Kidney (tissue), 14 donors: Measurements from ENCODE around the gene UTS2B. TPM values are rescaled to one million over a fixed set of nuclear protein-coding genes. Genes with fewer than 3 reads are reported as not detected.
"Not testable (repeated sequence)": the region's sequence is repeated elsewhere in the genome, so short reads cannot be mapped to it uniquely, and the experiment has no call there.

Experiments
- DNase-seq, 5 donors: peaks; one replicate each; pipeline ENCODE4 v3.0.0-alpha.2; 2013 to 2020
- FAIRE-seq: peaks from 2 replicates; lab custom pipeline; 2012; peaks lifted over from hg19 to GRCh38; lab: Jason Lieb, UNC
- H3K27ac ChIP-seq, 2 donors: one replicate each; pipeline ENCODE4 v1.7.0; 2013; ENCODE audit warnings: low read depth in 2 of 2, low read length in 2 of 2, inconsistent platforms in 1 of 2
- H3K27me3 ChIP-seq: one replicate; pipeline ENCODE4 v1.7.1; 2013; ENCODE audit warnings: low read length, inconsistent platforms; ENCODE audit not compliant: control insufficient read depth, insufficient read depth
- H3K36me3 ChIP-seq, 3 donors: one replicate each; pipeline versions ENCODE4 v1.7.0 to v1.7.1; 2013; ENCODE audit warnings: low read length in 3 of 3, control low read depth in 1 of 3, inconsistent platforms in 1 of 3; ENCODE audit not compliant: insufficient read depth in 3 of 3, control insufficient read depth in 2 of 3
- H3K4me1 ChIP-seq, 3 donors: one replicate each; pipeline versions ENCODE4 v1.7.0 to v1.7.1; 2013; ENCODE audit warnings: low read length in 3 of 3, inconsistent platforms in 1 of 3, low read depth in 1 of 3; ENCODE audit not compliant: control insufficient read depth in 2 of 3, insufficient read depth in 2 of 3
- H3K4me3 ChIP-seq, 3 donors: one replicate each; pipeline versions ENCODE4 v1.7.0 to v1.8.1; 2013; ENCODE audit warnings: low read length in 3 of 3, control low read depth in 1 of 3, inconsistent platforms in 1 of 3
- H3K9ac ChIP-seq, 3 donors: one replicate each; pipeline versions ENCODE4 v1.7.0 to v1.7.1; 2013; ENCODE audit warnings: low read length in 3 of 3, control low read depth in 1 of 3, inconsistent platforms in 1 of 3
- H3K9me3 ChIP-seq, 3 donors: one replicate each; pipeline versions ENCODE4 v1.7.0 to v1.7.1; 2013; ENCODE audit warnings: low read length in 3 of 3, control low read depth in 1 of 3, inconsistent platforms in 1 of 3; ENCODE audit not compliant: control insufficient read depth in 2 of 3, insufficient read depth in 1 of 3
- CTCF ChIP-seq: IDR thresholded peaks from 3 replicates; pipeline ENCODE4 v1.5.1; 2012; ENCODE audit warnings: mild to moderate bottlenecking, moderate library complexity, borderline replicate concordance; ENCODE audit not compliant: insufficient read depth; ENCODE audit errors: extremely low read depth
- intact Hi-C: fragments of 100-400 bp; cut with DNase I; formaldehyde crosslinking; loops from one replicate; pipeline ENCODE4 v1.11.1; 2022
- polyA plus RNA-seq: library from polyadenylated mRNA; stranded (reverse); fragments of 350-450 nt; fragmentation: Illumina TruSeq; extraction: RNeasy Lipid Tissue Mini Kit (QIAGEN cat#74804); gene quantifications from one replicate; pipeline ENCODE4 v1.2.3, GENCODE V29; 2014; ENCODE audit warnings: low read depth, low replicate concordance; ENCODE audit not compliant: insufficient read depth
- total RNA-seq: library from RNA; stranded (reverse); fragmentation: NEBNext Ultra II Directional; extraction: Animal tissue kit (Norgen Biotek cat#: 25700); gene quantifications from one replicate; pipeline ENCODE4 v1.2.1, GENCODE V29; 2021
- donor health status: control.
- donor health status: control.
- donor health status: control.
- donor health status: control.
- donor health status: control.
- donor health status: DM: yes; HTN: yes; CAD: no.
- donor health status: Normal renal cell carcinoma (clear cell type).

Gene UTS2B
- total and polyA plus RNA-seq, 2 donors from 2014 or later = 0.41 TPM; not detected in 1

DNA sequence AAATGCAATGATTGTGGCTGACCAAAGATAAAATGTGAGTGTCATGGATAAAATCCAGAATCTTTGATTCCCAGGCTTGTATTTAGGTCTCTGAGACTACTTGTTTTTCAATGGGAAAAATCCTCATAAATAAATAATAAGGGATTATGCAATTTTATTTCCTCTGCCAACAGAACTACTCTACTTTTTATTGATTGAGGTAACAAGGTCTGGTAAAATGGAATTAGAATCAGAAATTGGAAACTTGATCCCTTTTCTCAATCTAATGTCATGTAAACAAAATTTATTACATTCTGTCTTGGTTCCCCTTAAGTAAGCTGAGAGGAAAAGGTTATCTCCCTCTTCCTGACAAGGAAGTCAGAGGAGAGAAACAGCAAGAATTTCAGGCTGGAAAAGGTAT lies 49.4 kb downstream of the UTS2B start:
- TF ChIP-seq CTCF = no peak
- Histone ChIP-seq H3K27me3 (no peaks in the 10 kb centered on the region), H3K4me3 (no peak overlapping the region), H3K36me3 (no peaks in the 10 kb centered on the region), H3K27ac (no peak overlapping the region), H3K4me1 (no peaks in the 10 kb centered on the region), H3K9ac (no peak overlapping the region), H3K9me3 (no peaks in the 10 kb centered on the region)
- DNase-seq = no peak
- FAIRE-seq = no peak
- intact Hi-C loops = no loop called here

- Histone ChIP-seq H3K4me1 (no peaks in the 10 kb centered on the region), H3K4me3 (no peak overlapping the region), H3K27ac (no peak overlapping the region), H3K27me3 (no peaks in the 10 kb centered on the region), H3K9ac (no peak overlapping the region), H3K9me3 (no peaks in the 10 kb centered on the region), H3K36me3 (no peaks in the 10 kb centered on the region)
- no peak for FAIRE-seq
- intact Hi-C loops = no loop called here
- DNase-seq = no peak
- TF ChIP-seq CTCF = no peak
Measured at GRCh38 chr3:191280111-191280510, 50.2 kb downstream of the UTS2B start.

DNA sequence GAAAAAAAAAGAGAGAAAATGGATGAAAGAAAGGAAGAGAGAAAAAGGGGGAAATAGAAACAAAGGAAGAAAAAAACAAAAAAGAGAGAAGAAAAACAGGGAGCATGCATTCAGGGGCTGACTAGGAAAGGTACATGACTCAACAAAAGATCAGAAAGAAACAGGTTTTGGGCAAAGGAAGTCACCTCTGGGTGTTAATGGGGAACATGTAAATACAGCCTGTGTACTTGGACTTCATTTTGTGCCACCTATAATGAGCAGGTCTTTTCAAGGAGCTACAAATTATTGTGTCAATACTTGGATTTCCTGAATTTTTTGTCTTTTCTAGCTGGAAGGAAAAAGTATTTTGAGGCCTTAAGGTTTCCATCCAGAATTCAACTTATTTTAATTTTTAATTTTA lies 54.6 kb downstream of the UTS2B start:
- no peaks in the 10 kb centered on the region for H3K27me3 ChIP-seq
- no peak overlapping the region for H3K4me3 ChIP-seq
- no peaks in the 10 kb centered on the region for H3K36me3 ChIP-seq
- intact Hi-C loops = no loop called here
- H3K9ac ChIP-seq = no peak overlapping the region
- DNase-seq (no peak), FAIRE-seq (no peak)
- H3K27ac ChIP-seq = no peak overlapping the region
- no peak for TF ChIP-seq CTCF
- H3K4me1 ChIP-seq = no peaks in the 10 kb centered on the region
- no peaks in the 10 kb centered on the region for H3K9me3 ChIP-seq

GRCh38 chr3:191275244-191275643 lies 55.1 kb downstream of the UTS2B start:
- H3K27ac ChIP-seq, H3K27me3 ChIP-seq, DNase-seq, FAIRE-seq, intact Hi-C loops, H3K9ac ChIP-seq, H3K9me3 ChIP-seq, H3K36me3 ChIP-seq, H3K4me3 ChIP-seq, H3K4me1 ChIP-seq: not testable (repeated sequence)
